Liver (tissue), 3 donors: Measurements from ENCODE around the gene ATXN1.

ENCODE experiments used
- CTCF ChIP-seq: fragments of 150-350 bp; IDR thresholded peaks from 2 replicates; pipeline ENCODE4 v1.5.1; 2017; ENCODE audit warnings: improper control_type of control experiment, low read depth, low read length; ENCODE audit not compliant: missing input control
- EGR1 ChIP-seq, 2 donors: IDR thresholded peaks; 2 replicates each; pipeline ENCODE4 v1.6.1; 2016 to 2018; ENCODE audit warnings: antibody characterized with exemption in 2 of 2, low read depth in 2 of 2
- FOXA1 ChIP-seq: IDR thresholded peaks from 2 replicates; pipeline ENCODE4 v1.6.1; 2016; ENCODE audit warnings: antibody characterized with exemption
- FOXA2 ChIP-seq: IDR thresholded peaks from 2 replicates; pipeline ENCODE4 v1.6.1; 2016; ENCODE audit warnings: antibody characterized with exemption
- HNF4A ChIP-seq, 2 donors: conservative IDR thresholded peaks; 2 replicates each; pipeline ENCODE4 v1.6.1; 2016; ENCODE audit warnings: antibody characterized with exemption in 2 of 2, mild to moderate bottlenecking in 2 of 2
- JUND ChIP-seq, 2 donors: IDR thresholded peaks; 2 replicates each; pipeline ENCODE4 v1.6.1; 2016; ENCODE audit warnings: antibody characterized with exemption in 2 of 2
- REST ChIP-seq: IDR thresholded peaks from 2 replicates; pipeline ENCODE4 v1.6.1; 2016; ENCODE audit warnings: antibody characterized with exemption, mild to moderate bottlenecking
- TAF1 ChIP-seq: conservative IDR thresholded peaks from 2 replicates; pipeline ENCODE4 v1.6.1; 2016; ENCODE audit warnings: antibody characterized with exemption, mild to moderate bottlenecking
- YY1 ChIP-seq: IDR thresholded peaks from 2 replicates; pipeline ENCODE4 v1.6.1; 2016; ENCODE audit warnings: antibody characterized with exemption, mild to moderate bottlenecking
- ZBTB33 ChIP-seq: IDR thresholded peaks from 2 replicates; pipeline ENCODE4 v1.6.1; 2016; ENCODE audit warnings: antibody characterized with exemption
- TF ChIP-seq, protein P1 (sequence below): IDR thresholded peaks from 2 replicates; pipeline ENCODE4 v1.6.1; 2016; ENCODE audit warnings: antibody characterized with exemption
- TF ChIP-seq, protein P2 (sequence below): IDR thresholded peaks from 2 replicates; pipeline ENCODE4 v1.6.1; 2016; ENCODE audit warnings: antibody characterized with exemption
- donor health status: healthy.
- donor health status: healthy.

DNA sequence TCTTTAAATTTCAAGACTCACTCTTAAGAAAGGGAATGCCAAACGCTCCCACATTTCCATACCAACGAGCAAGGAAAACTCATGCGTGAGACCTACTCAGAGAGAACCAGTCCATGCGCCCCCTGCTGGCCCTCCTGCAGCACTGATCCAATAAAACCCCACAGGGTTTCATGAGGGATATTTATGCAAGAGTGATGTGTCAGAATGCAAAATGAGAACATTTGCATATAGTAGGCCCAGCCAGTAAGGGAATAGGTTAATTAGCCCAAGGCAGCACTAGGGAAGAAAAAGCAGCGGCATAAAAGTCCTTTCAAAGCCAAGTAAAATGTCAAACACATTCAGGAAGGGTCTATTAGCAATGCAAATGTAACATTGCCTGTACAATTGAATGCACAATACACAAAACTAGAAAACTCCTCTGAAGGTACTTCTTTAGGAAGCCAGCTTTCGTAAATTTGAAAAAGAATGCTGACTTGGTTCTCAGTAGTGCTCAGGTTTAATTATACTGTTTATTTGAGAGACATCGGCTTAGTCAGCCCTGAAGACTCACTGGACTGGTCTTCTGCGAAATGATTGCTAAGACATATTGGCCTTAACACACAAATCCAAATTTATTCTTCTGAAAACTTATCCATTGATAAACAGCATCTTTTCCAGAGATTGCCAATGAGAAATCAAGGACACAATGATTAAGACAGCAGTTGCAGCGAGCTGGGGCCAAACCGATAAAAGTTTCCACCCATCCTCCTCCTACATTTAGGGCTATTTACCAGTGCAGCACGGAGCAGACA lies 429.7 kb downstream of the ATXN1 start:
- TF ChIP-seq CTCF (peak; percentile 88), REST (no peak), YY1 (no peak), FOXA2 (no peak), FOXA1 (no peak), TAF1 (no peak), HNF4A (conservative IDR thresholded peaks at IDR 0.05) (no peak), JUND (IDR thresholded peaks at IDR 0.05) (no peak), EGR1 (IDR thresholded peaks at IDR 0.05; ENCODE audit: low read depth in 2 of 2) (no peak), ZBTB33 (no peak)
- TF ChIP-seq, protein P1, sequence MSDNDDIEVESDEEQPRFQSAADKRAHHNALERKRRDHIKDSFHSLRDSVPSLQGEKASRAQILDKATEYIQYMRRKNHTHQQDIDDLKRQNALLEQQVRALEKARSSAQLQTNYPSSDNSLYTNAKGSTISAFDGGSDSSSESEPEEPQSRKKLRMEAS, result no peak
- TF ChIP-seq, protein P2, sequence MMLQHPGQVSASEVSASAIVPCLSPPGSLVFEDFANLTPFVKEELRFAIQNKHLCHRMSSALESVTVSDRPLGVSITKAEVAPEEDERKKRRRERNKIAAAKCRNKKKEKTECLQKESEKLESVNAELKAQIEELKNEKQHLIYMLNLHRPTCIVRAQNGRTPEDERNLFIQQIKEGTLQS, result no peak
